Stimulated activated CD8-positive, alpha-beta memory T cell treated with anti-CD3 and anti-CD28 coated beads, Interleukin-7, amount 100 ng/mL, for 24 hours (primary cell): ENCODE data around the gene CGN.

Experiments used
- DNase-seq: peaks from one replicate; pipeline ENCODE4 v3.0.0-alpha.2; 2020; ENCODE audit warnings: low read depth

The CGN gene

DNA sequence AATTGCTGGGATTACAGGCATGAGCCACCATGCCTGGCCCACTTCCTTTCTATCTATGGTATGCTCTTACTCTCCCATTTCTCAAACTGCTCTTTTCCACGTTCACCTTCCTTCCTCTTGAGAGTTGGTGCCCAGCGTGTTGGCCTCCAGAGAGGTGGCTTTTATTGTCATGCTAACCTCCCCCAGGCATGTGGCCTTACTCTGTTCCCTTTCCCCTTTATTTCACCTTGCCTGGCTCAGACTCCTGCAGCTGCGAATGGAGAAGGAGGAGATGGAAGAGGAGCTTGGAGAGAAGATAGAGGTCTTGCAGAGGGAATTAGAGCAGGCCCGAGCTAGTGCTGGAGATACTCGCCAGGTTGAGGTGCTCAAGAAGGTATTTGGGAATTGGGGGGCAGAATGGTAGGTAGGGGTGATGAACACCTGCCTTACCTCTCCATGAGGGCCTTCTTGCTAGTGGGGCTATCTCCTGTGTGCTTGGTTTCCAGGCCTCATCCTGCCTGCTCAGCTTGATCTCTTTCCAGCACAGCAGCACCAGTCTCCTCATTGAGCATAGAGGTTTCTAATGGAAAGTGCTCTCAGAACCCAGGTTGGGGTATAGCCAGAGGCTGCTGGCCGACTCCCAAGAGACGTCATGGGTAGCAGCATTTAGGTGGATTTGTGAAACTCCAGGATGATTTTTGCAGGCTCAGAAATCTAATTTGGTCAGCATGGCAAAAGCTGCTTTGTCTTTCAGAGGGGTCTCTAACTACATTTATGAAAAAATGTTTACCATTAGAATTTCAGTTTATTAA is 15.7 kb downstream of the CGN start:
- DNase-seq, result no peak

DNA sequence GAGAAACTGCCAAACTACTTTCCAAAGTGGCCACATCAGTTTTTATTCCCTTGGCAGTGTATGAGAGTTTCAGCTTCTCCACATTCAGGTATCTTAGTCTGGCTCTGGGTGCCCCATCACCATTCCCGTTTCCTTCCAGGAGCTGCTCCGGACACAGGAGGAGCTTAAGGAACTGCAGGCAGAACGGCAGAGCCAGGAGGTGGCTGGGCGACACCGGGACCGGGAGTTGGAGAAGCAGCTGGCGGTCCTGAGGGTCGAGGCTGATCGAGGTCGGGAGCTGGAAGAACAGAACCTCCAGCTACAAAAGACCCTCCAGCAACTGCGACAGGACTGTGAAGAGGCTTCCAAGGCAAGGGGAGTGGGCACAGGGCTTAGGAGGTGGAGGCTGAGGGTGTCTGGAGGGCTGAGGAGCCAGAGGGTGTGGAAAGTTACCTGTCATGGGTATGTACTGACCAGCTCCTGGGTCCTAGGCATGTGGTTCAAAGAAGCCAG is 18.1 kb downstream of the CGN start:
- DNase-seq, result no peak

DNA sequence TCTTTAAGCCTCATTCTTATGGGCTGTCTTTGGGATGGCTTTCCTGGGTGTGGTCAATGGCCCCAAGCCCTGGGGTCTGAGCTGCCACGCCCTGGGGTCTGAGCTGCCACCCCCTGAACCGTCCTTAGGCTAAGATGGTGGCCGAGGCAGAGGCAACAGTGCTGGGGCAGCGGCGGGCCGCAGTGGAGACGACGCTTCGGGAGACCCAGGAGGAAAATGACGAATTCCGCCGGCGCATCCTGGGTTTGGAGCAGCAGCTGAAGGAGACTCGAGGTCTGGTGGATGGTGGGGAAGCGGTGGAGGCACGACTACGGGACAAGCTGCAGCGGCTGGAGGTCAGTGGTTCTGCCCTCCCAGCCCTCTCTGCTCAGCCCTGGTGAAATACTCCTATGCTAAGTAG is 18.6 kb downstream of the CGN start:
- DNase-seq, result no peak

GRCh38 chr1:151530461-151530860 is 19.3 kb downstream of the CGN start:
- DNase-seq, result no peak

GRCh38 chr1:151533870-151534269 is 22.7 kb downstream of the CGN start:
- no peak for DNase-seq

GRCh38 chr1:151534662-151535278 is 23.6 kb downstream of the CGN start:
- DNase-seq, result peak; percentile 67

DNA sequence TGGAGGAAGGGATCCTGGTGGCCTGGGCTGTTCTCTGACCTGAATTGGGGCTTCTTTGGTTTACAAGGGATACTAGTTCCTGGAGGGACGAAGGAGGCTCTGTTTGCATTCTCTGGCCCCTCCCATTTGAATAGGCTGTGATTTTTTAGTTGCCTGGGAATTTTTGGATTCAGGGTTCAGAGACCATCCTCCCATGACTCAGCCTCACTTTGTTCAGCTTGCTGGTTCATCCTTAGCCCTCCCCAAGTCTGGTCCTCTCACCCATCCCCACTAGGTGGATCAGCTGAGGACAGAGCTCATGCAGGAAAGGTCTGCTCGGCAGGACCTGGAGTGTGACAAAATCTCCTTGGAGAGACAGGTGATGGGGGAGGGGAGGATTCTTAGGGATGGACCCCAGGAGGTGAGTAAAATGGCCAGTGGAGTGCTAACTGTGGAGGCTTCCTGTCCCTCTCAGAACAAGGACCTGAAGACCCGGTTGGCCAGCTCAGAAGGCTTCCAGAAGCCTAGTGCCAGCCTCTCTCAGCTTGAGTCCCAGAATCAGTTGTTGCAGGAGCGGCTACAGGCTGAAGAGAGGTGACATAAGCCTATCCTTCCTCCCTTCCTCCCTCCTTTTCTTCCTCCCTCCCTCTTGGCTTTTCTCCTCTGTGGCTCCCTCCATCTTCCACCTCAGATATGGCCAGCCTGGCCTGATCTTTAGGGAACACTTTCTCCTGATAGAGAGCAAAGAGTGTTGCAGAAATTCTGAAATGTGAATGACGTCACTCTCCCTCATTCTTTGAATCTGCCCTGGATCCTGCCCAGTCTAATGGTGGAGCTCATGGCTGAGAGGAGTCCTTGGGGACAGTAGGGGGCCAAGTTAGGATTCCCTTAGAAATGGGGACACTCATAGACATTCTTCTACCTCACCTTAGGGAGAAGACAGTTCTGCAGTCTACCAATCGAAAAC is 24.4 kb downstream of the CGN start:
- no peak for DNase-seq

GRCh38 chr1:151536499-151536898 is 25.3 kb downstream of the CGN start:
- no peak for DNase-seq

- DNase-seq, result no peak
These were observed 25.9 kb downstream of the CGN start for GRCh38 chr1:151537112-151537511.

GRCh38 chr1:151539321-151540020 is 28.3 kb downstream of the CGN start:
- no peak for DNase-seq

- peak; percentile 80 for DNase-seq
These were observed 29.1 kb downstream of the CGN start, which contains the start of gene TUFT1 for GRCh38 chr1:151540021-151540981. Gene TUFT1, plus strand, starts transcription at chr1:151540309. Its CDS starts 58 bp downstream, at chr1:151540367.

- no peak for DNase-seq
These were observed 29.8 kb downstream of the CGN start for GRCh38 chr1:151540982-151541377.

GRCh38 chr1:151541752-151542151 is 30.6 kb downstream of the CGN start:
- DNase-seq, result no peak

GRCh38 chr1:151542710-151543129 is 31.5 kb downstream of the CGN start:
- no peak for DNase-seq

DNA sequence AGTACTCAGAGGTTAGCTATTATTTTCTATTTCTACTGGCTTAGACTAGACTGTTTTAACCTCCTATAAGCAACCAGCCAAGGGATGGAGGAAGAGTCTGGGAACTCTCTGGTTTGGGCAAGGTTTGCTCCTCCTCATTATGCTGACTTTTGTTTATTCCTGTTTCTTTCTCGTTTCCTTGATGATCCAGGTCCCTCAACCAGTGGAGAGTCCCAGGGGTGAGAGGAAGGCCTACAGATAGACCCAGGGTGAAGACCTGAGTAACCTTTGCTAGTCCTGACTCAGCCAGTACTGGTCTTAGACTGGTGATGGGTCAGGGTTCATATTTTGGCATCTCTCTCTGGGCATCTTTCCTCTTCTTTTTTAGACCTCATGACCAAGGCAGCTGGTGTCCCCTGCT is 34.4 kb downstream of the CGN start:
- DNase-seq, result no peak

GRCh38 chr1:151546011-151546925 is 35.1 kb downstream of the CGN start:
- no peak for DNase-seq

DNA sequence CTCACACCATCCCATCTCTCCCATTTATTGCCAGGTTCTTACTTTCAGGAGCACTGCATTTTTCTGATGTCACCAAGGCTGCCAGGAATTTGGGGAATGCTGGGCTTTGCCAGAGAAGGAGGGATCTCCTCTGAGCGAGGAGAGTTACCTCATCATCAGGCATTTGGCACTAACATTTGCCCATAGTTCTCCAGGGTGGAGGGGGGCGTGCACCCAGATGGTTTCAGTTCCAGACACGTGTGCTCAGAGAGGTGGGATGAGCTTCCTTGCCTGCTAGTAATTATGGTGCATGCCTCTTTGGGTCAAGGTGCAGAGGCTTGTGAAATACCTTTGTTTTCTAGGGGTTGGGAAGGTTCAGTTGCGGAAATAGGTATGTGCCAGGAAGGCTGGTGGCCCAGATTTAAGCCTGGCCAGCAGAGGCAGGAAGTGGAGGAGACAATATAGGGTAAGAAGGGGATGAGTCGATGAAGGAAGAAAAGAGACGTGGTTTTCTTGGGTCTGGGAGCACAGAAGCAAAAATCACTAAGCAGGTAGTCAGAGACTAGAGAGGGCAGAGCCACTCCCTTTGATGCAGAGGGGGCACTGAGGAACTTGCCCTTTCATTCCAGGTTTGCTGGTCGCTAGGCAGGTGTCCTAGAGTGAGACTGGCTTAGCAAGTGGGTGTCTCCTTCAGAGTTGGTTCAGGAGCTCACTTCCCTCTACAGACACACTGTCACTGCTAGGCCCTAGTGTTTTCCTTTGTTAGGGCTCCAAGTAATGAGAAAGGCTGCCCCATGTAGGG is 36.1 kb downstream of the CGN start:
- no peak for DNase-seq

- no peak for DNase-seq
These were observed 36.7 kb downstream of the CGN start for GRCh38 chr1:151547900-151548230.

DNA sequence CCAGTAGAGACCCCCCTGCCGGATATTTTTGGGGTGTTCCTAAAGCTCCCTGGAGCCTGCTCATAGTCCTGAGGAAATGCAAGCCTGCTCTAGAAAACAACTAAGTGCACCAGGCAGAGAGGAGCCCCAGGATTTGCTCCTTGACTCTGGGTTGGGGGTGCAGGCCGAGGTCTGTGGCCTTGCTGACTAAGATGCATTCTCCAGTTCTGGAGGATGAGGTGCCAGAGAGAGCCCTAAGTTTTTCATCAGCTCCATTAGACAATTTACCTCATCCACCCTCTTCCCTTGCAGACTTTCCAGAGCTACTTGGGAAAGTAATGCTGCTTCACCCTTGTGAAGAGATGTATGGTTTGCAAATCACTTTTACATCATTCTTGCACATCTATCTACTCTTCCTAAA is 38.0 kb downstream of the CGN start:
- DNase-seq, result no peak
